Panc1 (cell line): ENCODE measurements around the gene CELF2. TPM values are rescaled to one million over a fixed set of nuclear protein-coding genes. Genes with fewer than 3 reads are reported as not detected.
"Not testable (repeated sequence)": the region's sequence is repeated elsewhere in the genome, so short reads cannot be mapped to it uniquely, and the experiment has no call there.

Experiments used
- ATAC-seq: fragments of 200-7000 bp; cut with Tn5 transposase; 2 replicates; pipeline ENCODE4 v1.9.1; 2020; ENCODE audit warnings: mild to moderate bottlenecking, moderate library complexity
- BruUV-seq: library from RNA; stranded (reverse); fragments of 400-500 nt; replicated peaks from 2 replicates; lab custom pipeline; 2021; lab: Mats Ljungman, UMichigan
- CTCF ChIA-PET: fragments of 300-600 bp; sonication (Branson Sonifier 250); formaldehyde crosslinking; loops from one replicate; lab custom pipeline; 2022; ENCODE audit warnings: antibody characterized with exemption; lab: Charles Lee
- POLR2A ChIA-PET: fragments of 300-600 bp; sonication (Branson Sonifier 250); formaldehyde crosslinking; loops from one replicate; lab custom pipeline; 2022; ENCODE audit warnings: antibody characterized with exemption; lab: Charles Lee
- DNase-seq: peaks from one replicate; pipeline ENCODE4 v3.0.0-alpha.2; 2010; ENCODE audit warnings: low read depth, low spot score
- H3K27ac ChIP-seq: 2 replicates; pipeline ENCODE4 v1.5.1; 2011; ENCODE audit warnings: mild to moderate bottlenecking, low read length, inconsistent platforms
- H3K27me3 ChIP-seq: fragments of 200-500 bp; sonication (Bioruptor generic); 2 replicates; pipeline ENCODE4 v1.6.0; 2014; ENCODE audit warnings: low read length, inconsistent platforms; ENCODE audit not compliant: control insufficient read depth, insufficient read depth
- H3K36me3 ChIP-seq: fragments of 200-500 bp; sonication (Bioruptor generic); 2 replicates; pipeline ENCODE4 v1.5.1; 2014; ENCODE audit warnings: inconsistent platforms, mild to moderate bottlenecking, low read length, moderate library complexity; ENCODE audit not compliant: control insufficient read depth, insufficient read depth
- H3K4me1 ChIP-seq: 2 replicates; pipeline ENCODE4 v1.5.1; 2011; ENCODE audit warnings: inconsistent platforms, mild to moderate bottlenecking, low read length, moderate library complexity; ENCODE audit not compliant: control insufficient read depth, insufficient read depth
- H3K4me3 ChIP-seq, 2 experiments: 2 replicates each; pipeline ENCODE4 v1.5.1; 2011 to 2012; ENCODE audit warnings: low read depth in 2 of 2, low read length in 2 of 2, mild to moderate bottlenecking in 2 of 2, inconsistent platforms in 1 of 2, moderate library complexity in 1 of 2
- H3K9me3 ChIP-seq: fragments of 200-500 bp; sonication (Bioruptor generic); 2 replicates; pipeline ENCODE4 v1.5.1; 2014; ENCODE audit warnings: low read depth, mild to moderate bottlenecking, inconsistent platforms, low read length, moderate library complexity; ENCODE audit not compliant: control insufficient read depth, insufficient read depth
- POLR2AphosphoS5 ChIP-seq: IDR thresholded peaks from 2 replicates; pipeline ENCODE4 v1.6.1; 2012; ENCODE audit warnings: mild to moderate bottlenecking, low read depth, low read length, moderate library complexity
- SIN3A ChIP-seq: IDR thresholded peaks from 2 replicates; pipeline ENCODE4 v1.6.1; 2012; ENCODE audit warnings: low read depth, mild to moderate bottlenecking, low read length, moderate library complexity, borderline replicate concordance; ENCODE audit not compliant: insufficient read depth
- TCF7L2 ChIP-seq: IDR thresholded peaks from 2 replicates; pipeline ENCODE4 v1.6.1; 2011; ENCODE audit warnings: mild to moderate bottlenecking, low read depth, low read length, inconsistent platforms
- in situ Hi-C: cut with HindIII; loops from 2 replicates; pipeline ENCODE4 v1.10.0; 2016; ENCODE audit warnings: low sequenced_read_pairs, low pct_unique_long_range_greater_than_20kb
- intact Hi-C: fragments of 100-400 bp; cut with micrococcal nuclease; formaldehyde crosslinking; loops from one replicate; pipeline ENCODE4 v1.10.0; 2022; ENCODE audit not compliant: unreplicated experiment
- total RNA-seq: library from RNA; stranded (reverse); gene quantifications from one replicate; pipeline ENCODE4 v1.2.1, GENCODE V29; 2021; ENCODE audit not compliant: unreplicated experiment
- TF ChIP-seq, protein P1 (sequence below), 2 experiments: IDR thresholded peaks; 2 replicates each; pipeline ENCODE4 v1.6.1; 2011 to 2012; ENCODE audit warnings: low read depth in 2 of 2, control low read depth in 1 of 2, low read length in 1 of 2, mild to moderate bottlenecking in 1 of 2, moderate library complexity in 1 of 2; ENCODE audit not compliant: insufficient read depth in 1 of 2
- TF ChIP-seq, protein P2 (sequence below): fragments of 450-650 bp; IDR thresholded peaks from 2 replicates; pipeline ENCODE4 v1.5.1; 2017; ENCODE audit warnings: mild to moderate bottlenecking

CELF2 gene
- total RNA-seq, 1 experiment from 2014 or later = 0.44 TPM

DNA sequence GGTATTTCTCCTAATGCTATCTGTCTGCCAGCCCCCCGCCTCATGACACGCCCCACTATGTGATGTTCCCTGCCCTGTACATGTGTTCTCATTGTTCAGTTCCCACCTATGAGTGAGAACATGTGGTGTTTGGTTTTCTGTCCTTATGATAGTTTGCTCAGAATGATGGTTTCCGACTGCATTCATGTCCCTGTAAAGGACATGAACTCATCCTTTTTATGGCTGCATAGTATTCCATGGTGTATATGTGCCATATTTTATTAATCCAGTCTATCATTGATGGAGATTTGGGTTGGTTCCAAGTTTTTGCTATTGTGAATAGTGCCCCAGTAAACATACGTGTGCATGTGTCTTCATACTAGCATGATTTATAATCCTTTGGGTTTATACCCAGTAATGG lies 109.3 kb downstream of the CELF2 start:
- H3K27ac ChIP-seq, H3K27me3 ChIP-seq, BruUV-seq, H3K4me1 ChIP-seq, POLR2A ChIA-PET, in situ Hi-C loops, H3K9me3 ChIP-seq, H3K36me3 ChIP-seq, CTCF ChIA-PET, intact Hi-C loops, H3K4me3 ChIP-seq, ATAC-seq, DNase-seq: not testable (repeated sequence)

DNA sequence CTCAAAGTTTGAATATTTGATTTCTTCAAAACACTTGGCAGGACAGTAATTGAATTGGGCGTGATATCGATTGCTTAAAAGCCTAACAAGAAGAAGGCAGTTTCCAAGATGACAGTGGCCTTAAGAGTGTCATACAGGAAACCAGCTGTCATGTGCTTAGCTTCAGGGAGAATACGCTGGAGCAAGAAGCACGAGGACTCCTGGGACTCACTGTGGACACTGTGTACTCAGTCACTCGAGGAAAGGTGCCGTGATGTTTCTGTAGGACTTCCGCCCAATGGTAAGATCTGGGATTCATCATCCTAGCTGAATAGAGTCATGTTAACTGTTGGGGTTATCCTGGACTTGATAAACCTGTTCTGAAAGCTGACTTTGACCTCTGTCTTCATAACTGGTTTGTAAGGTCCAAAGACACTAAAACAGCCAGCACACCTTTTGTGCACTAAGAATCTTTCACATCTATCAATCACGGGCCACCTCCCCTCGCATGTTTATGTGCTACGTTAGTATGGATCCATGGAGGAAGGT lies 113.5 kb downstream of the CELF2 start:
- no peaks in the 10 kb centered on the region for H3K36me3 ChIP-seq
- ATAC-seq = no peak
- no TSS peak for BruUV-seq
- in situ Hi-C loops = no loop called here
- no peak for DNase-seq
- H3K9me3 ChIP-seq = no peaks in the 10 kb centered on the region
- TF ChIP-seq POLR2AphosphoS5 (no peak), SIN3A (no peak), TCF7L2 (no peak)
- TF ChIP-seq, protein P1, sequence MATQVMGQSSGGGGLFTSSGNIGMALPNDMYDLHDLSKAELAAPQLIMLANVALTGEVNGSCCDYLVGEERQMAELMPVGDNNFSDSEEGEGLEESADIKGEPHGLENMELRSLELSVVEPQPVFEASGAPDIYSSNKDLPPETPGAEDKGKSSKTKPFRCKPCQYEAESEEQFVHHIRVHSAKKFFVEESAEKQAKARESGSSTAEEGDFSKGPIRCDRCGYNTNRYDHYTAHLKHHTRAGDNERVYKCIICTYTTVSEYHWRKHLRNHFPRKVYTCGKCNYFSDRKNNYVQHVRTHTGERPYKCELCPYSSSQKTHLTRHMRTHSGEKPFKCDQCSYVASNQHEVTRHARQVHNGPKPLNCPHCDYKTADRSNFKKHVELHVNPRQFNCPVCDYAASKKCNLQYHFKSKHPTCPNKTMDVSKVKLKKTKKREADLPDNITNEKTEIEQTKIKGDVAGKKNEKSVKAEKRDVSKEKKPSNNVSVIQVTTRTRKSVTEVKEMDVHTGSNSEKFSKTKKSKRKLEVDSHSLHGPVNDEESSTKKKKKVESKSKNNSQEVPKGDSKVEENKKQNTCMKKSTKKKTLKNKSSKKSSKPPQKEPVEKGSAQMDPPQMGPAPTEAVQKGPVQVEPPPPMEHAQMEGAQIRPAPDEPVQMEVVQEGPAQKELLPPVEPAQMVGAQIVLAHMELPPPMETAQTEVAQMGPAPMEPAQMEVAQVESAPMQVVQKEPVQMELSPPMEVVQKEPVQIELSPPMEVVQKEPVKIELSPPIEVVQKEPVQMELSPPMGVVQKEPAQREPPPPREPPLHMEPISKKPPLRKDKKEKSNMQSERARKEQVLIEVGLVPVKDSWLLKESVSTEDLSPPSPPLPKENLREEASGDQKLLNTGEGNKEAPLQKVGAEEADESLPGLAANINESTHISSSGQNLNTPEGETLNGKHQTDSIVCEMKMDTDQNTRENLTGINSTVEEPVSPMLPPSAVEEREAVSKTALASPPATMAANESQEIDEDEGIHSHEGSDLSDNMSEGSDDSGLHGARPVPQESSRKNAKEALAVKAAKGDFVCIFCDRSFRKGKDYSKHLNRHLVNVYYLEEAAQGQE (IDR thresholded peaks at IDR 0.05; ENCODE audit: insufficient read depth in 1 of 2, low read depth in 2 of 2, low read length in 1 of 2) = no peak
- TF ChIP-seq, protein P2, sequence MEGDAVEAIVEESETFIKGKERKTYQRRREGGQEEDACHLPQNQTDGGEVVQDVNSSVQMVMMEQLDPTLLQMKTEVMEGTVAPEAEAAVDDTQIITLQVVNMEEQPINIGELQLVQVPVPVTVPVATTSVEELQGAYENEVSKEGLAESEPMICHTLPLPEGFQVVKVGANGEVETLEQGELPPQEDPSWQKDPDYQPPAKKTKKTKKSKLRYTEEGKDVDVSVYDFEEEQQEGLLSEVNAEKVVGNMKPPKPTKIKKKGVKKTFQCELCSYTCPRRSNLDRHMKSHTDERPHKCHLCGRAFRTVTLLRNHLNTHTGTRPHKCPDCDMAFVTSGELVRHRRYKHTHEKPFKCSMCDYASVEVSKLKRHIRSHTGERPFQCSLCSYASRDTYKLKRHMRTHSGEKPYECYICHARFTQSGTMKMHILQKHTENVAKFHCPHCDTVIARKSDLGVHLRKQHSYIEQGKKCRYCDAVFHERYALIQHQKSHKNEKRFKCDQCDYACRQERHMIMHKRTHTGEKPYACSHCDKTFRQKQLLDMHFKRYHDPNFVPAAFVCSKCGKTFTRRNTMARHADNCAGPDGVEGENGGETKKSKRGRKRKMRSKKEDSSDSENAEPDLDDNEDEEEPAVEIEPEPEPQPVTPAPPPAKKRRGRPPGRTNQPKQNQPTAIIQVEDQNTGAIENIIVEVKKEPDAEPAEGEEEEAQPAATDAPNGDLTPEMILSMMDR = no peak
- no peak overlapping the region for H3K4me3 ChIP-seq
- no peak overlapping the region for H3K27ac ChIP-seq
- ChIA-PET POLR2A (no interaction called here), CTCF (no interaction called here)
- intact Hi-C loops = no loop called here
- H3K4me1 ChIP-seq = no peaks in the 10 kb centered on the region
- no peaks in the 10 kb centered on the region for H3K27me3 ChIP-seq

DNA sequence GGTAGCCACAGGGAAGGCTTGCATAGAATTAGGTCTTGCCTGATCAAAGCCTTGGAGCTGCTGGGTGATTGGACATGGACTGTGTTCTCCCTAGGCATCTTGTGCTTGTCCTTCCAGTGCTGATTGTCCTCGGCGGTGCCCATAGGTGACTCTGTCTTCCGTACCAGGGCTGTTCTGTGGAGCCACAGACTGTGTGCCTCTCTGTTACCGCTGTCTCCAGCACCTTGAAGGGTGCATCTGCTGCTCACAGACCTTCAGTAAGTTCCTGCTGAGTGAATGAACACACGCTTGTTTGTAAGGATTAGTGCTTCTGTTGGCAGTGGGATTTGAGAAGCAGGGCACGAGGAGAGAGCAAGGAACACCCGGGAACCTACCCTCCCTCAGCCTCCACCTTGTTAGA lies 116.7 kb downstream of the CELF2 start:
- ChIA-PET POLR2A (no interaction called here), CTCF (no interaction called here)
- Histone ChIP-seq H3K36me3 (no peaks in the 10 kb centered on the region), H3K9me3 (no peaks in the 10 kb centered on the region), H3K27me3 (no peaks in the 10 kb centered on the region), H3K27ac (no peak overlapping the region), H3K4me1 (no peaks in the 10 kb centered on the region), H3K4me3 (no peak overlapping the region)
- TF ChIP-seq, protein P2 = no peak
- TF ChIP-seq TCF7L2 = no peak
- no peak for TF ChIP-seq SIN3A
- TF ChIP-seq POLR2AphosphoS5 = no peak
- TF ChIP-seq, protein P1 (IDR thresholded peaks at IDR 0.05; ENCODE audit: insufficient read depth in 1 of 2, low read depth in 2 of 2, low read length in 1 of 2) = no peak
- intact Hi-C loops (no loop called here), in situ Hi-C loops (no loop called here)
- ATAC-seq = no peak
- no peak for DNase-seq
- no TSS peak for BruUV-seq
